Neural crest cell (in vitro differentiated cells): ENCODE results near the gene TRIM63. TPM values are rescaled to one million over a fixed set of nuclear protein-coding genes. Genes with fewer than 3 reads are reported as not detected.

Experiments
- DNase-seq: peaks from one replicate; pipeline ENCODE4 v3.0.0; 2021; ENCODE audit warnings: low read depth, mixed read lengths, low spot score
- H3K27ac Mint-ChIP-seq: one replicate; pipeline ENCODE4 v1.8.0; 2021; ENCODE audit warnings: mild to moderate bottlenecking, mixed read lengths; ENCODE audit not compliant: unreplicated experiment
- H3K27me3 Mint-ChIP-seq: 2 replicates; pipeline ENCODE4 v1.8.0; 2021; ENCODE audit warnings: low read depth, mild to moderate bottlenecking, mixed read lengths
- H3K36me3 Mint-ChIP-seq: 2 replicates; pipeline ENCODE4 v1.8.0; 2021; ENCODE audit warnings: low read depth, mild to moderate bottlenecking, mixed read lengths
- H3K4me1 Mint-ChIP-seq: 2 replicates; pipeline ENCODE4 v1.8.0; 2021; ENCODE audit warnings: mixed read lengths
- H3K4me3 Mint-ChIP-seq: one replicate; pipeline ENCODE4 v1.8.0; 2021; ENCODE audit warnings: mild to moderate bottlenecking, mixed read lengths
- H3K9me3 Mint-ChIP-seq: 2 replicates; pipeline ENCODE4 v1.8.0; 2021; ENCODE audit warnings: mixed read lengths
- total RNA-seq: library from RNA; stranded (reverse); gene quantifications from 2 replicates; pipeline ENCODE4 v1.2.1, GENCODE V29; 2021
- TF ChIP-seq, protein P1 (sequence below): fragments of 200-600 bp; sonication (generic); conservative IDR thresholded peaks from 2 replicates; pipeline ENCODE4 v1.5.0; 2021; ENCODE audit warnings: antibody characterized with exemption, mild to moderate bottlenecking

Gene TRIM63
- total RNA-seq, 1 donor from 2014 or later = not detected

DNA sequence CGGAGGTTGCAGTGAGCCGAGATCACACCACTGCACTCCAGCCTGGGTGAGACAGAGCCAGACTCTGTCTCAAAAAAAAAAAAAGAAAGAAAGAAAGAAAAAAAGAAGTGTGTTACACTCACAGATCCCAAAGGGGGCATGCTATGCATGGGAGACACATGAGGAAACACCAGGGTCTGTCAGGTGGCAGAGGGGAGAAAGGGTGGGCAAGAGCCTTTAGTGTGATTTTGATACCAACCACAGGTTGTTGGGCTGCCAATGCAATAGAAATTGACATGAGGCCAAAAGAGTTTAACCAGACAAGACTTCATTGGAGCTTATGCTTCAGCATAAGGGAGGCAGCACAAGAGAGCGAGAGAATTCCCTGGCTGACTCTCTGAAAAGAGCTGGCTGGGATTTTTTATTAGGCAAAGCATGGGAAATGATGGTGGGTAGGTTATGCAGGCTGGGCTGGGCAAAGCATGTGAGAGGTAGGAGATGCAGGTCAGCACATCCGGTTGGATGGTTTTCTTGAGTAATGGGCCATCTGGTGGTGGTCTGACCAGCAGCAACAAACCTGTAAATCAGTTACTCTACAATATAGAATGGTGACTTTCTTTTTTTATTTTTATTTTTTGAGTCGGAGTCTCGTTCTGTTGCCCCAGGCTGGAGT, 57.5 kb downstream of the TRIM63 start:
- no peaks in the 10 kb centered on the region for H3K36me3 Mint-ChIP-seq
- H3K27ac Mint-ChIP-seq = no peak overlapping the region
- TF ChIP-seq, protein P1, sequence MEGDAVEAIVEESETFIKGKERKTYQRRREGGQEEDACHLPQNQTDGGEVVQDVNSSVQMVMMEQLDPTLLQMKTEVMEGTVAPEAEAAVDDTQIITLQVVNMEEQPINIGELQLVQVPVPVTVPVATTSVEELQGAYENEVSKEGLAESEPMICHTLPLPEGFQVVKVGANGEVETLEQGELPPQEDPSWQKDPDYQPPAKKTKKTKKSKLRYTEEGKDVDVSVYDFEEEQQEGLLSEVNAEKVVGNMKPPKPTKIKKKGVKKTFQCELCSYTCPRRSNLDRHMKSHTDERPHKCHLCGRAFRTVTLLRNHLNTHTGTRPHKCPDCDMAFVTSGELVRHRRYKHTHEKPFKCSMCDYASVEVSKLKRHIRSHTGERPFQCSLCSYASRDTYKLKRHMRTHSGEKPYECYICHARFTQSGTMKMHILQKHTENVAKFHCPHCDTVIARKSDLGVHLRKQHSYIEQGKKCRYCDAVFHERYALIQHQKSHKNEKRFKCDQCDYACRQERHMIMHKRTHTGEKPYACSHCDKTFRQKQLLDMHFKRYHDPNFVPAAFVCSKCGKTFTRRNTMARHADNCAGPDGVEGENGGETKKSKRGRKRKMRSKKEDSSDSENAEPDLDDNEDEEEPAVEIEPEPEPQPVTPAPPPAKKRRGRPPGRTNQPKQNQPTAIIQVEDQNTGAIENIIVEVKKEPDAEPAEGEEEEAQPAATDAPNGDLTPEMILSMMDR = peak; percentile 58
- no peak for DNase-seq
- H3K27me3 Mint-ChIP-seq = no peaks in the 10 kb centered on the region
- no peaks in the 10 kb centered on the region for H3K9me3 Mint-ChIP-seq
- peaks cover 19% of the 10 kb centered on the region for H3K4me1 Mint-ChIP-seq
- H3K4me3 Mint-ChIP-seq = no peak overlapping the region

DNA sequence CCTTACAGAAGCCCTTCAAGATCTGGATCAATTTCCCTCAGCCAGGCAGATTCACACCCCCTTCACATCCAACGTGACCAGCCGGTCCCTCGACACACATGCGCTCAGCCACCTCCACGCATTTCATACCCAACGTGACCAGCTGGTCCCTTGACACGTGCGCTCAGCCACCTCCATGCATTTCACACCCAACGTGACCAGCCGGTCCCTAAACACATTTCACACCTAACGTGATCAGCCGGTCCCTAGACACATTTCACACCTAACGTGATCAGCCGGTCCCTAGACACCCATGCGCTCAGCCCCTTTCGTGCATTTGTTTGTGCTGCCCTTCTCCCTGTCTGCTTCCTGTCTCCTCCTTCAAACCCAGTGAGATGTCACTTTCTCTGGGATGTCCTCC, 60.7 kb downstream of the TRIM63 start:
- Mint-ChIP-seq H3K27ac (peak overlapping the region; percentile 27), H3K36me3 (no peaks in the 10 kb centered on the region), H3K9me3 (no peaks in the 10 kb centered on the region), H3K27me3 (no peaks in the 10 kb centered on the region), H3K4me1 (peaks cover 24% of the 10 kb centered on the region), H3K4me3 (no peak overlapping the region)
- TF ChIP-seq, protein P1 = no peak
- no peak for DNase-seq

DNA sequence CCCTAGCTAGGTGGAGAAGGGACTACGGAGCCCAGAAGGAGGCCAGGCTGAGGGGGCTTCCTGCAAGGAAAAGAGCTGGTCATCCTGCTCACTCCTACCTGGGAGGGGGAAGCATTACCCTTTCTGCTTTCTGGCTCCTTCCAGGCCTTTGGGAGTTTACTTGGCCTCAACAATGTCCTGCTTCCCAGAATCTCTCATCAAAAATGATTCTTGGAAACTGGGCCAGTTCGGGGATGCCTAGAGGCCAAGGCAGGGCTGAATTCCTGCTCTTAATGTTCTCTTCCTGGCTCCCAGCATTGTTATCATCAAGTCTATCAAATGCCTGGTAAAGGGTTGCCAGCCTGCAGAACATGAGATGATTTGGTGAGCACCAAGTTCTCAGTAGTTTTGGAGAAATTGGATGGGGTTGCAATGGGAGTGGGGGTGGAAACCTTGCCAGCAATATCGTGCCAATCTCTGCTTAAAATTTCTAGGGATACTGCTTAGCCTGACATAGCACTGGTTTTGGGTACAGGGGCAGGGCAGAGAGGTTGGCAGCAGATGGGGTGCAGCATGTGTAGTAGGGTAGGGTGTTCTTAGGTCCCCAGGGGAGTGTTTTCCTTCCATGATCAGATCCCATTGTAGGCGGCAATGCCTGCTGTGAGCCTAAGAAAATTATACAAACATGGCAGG, 61.9 kb downstream of the TRIM63 start:
- H3K36me3 Mint-ChIP-seq = no peaks in the 10 kb centered on the region
- no peak for DNase-seq
- no peak overlapping the region for H3K4me3 Mint-ChIP-seq
- H3K27ac Mint-ChIP-seq = no peak overlapping the region
- no peaks in the 10 kb centered on the region for H3K9me3 Mint-ChIP-seq
- TF ChIP-seq, protein P1 = no peak
- no peaks in the 10 kb centered on the region for H3K27me3 Mint-ChIP-seq
- peaks cover 15% of the 10 kb centered on the region for H3K4me1 Mint-ChIP-seq

DNA sequence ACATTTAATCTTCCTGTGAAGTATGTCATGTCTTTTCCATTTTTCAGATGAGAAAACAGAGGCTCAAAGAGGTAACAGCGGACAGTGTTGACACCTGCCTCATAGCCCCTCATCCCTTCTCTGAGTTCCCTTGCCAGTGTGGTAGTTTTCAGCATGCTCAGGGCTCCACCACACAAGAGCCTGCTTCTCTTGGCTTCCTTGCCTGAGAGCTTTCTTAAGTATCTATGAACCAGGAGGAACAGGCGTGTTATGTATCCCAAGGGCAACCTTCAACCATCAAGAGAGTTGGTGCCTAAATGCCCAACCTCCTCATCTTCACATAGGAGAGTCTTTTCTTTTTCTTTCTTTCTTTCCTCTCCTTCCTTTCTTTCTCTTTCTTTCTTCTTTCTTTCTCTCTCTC, 63.7 kb downstream of the TRIM63 start:
- Mint-ChIP-seq H3K27ac (no peak overlapping the region), H3K27me3 (no peaks in the 10 kb centered on the region), H3K4me3 (no peak overlapping the region), H3K9me3 (no peaks in the 10 kb centered on the region), H3K36me3 (no peaks in the 10 kb centered on the region), H3K4me1 (peaks cover 10% of the 10 kb centered on the region)
- TF ChIP-seq, protein P1 = no peak
- no peak for DNase-seq

DNA sequence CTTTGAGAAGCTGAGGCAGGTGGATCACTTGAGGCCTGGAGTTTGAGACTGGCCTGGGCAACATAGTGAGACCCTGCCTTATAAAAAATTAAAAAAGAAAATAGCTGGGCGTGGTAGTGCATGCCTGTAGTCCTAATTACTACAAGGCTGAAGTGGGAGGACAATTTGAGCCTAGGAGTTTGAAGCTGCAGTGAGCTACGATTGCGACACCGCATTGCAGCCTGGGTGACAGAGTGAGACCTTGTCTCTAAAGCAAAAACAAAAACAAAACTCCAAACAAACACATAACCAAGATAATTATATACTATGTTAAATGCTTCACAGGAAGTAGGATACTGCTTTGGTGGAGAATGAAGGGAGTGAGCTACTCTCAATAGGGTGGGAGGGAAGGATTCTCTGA, 64.2 kb downstream of the TRIM63 start:
- H3K4me3 Mint-ChIP-seq = no peak overlapping the region
- H3K27ac Mint-ChIP-seq = no peak overlapping the region
- no peak for DNase-seq
- peaks cover 15% of the 10 kb centered on the region for H3K4me1 Mint-ChIP-seq
- H3K9me3 Mint-ChIP-seq = no peaks in the 10 kb centered on the region
- no peaks in the 10 kb centered on the region for H3K36me3 Mint-ChIP-seq
- H3K27me3 Mint-ChIP-seq = no peaks in the 10 kb centered on the region
- TF ChIP-seq, protein P1 = no peak

Other genes starting within 250 kb of the TRIM63 start
- 61.1 and 68.6 TPM in 2 replicates for gene MTFR1L, start 247.7 kb downstream of the TRIM63 start, total RNA-seq
- 13.6 and 15.2 TPM in 2 replicates for gene AUNIP, start 208.2 kb downstream of the TRIM63 start, total RNA-seq
- gene PAQR7, start 191.9 kb downstream of the TRIM63 start, total RNA-seq = 12.7 and 13.3 TPM in 2 replicates
- 934 and 986 TPM in 2 replicates for gene STMN1, start 161.2 kb downstream of the TRIM63 start, total RNA-seq
- gene PAFAH2, start 69.6 kb downstream of the TRIM63 start, total RNA-seq = 10.6 and 10.7 TPM in 2 replicates
- 7.6 and 8.1 TPM in 2 replicates for gene EXTL1, start 45.9 kb downstream of the TRIM63 start, total RNA-seq
- gene SLC30A2, start 21.5 kb downstream of the TRIM63 start, total RNA-seq = not detected in 2 replicates
- 22.8 and 23.8 TPM in 2 replicates for gene PDIK1L, start 44.2 kb upstream of the TRIM63 start, total RNA-seq
- 1.0 and 1.2 TPM in 2 replicates for gene FAM110D, start 91.4 kb upstream of the TRIM63 start, total RNA-seq
- gene C1orf232, start 101.3 kb upstream of the TRIM63 start, total RNA-seq = not detected in 2 replicates
- 34.3 and 36.2 TPM in 2 replicates for gene ZNF593, start 102.3 kb upstream of the TRIM63 start, total RNA-seq
- gene ZNF593OS, start 104.2 kb upstream of the TRIM63 start, total RNA-seq = not detected in 2 replicates
- 3.0 and 3.6 TPM in 2 replicates for gene CNKSR1, start 109.9 kb upstream of the TRIM63 start, total RNA-seq
- gene CATSPER4, start 123.0 kb upstream of the TRIM63 start, total RNA-seq = not detected in 2 replicates
- gene CEP85, start 166.6 kb upstream of the TRIM63 start, total RNA-seq = 46.6 and 48.0 TPM in 2 replicates
- 97.9 and 100 TPM in 2 replicates for gene SH3BGRL3, start 212.5 kb upstream of the TRIM63 start, total RNA-seq
- gene UBXN11, start 239.0 kb upstream of the TRIM63 start, total RNA-seq = 33.5 and 35.5 TPM in 2 replicates